ENCODE data around the gene FAM234B. TPM values are rescaled to one million over a fixed set of nuclear protein-coding genes. Genes with fewer than 3 reads are reported as not detected.

The FAM234B gene
- total RNA-seq, 1 donor from 2014 or later: 4.4 TPM

DNA sequence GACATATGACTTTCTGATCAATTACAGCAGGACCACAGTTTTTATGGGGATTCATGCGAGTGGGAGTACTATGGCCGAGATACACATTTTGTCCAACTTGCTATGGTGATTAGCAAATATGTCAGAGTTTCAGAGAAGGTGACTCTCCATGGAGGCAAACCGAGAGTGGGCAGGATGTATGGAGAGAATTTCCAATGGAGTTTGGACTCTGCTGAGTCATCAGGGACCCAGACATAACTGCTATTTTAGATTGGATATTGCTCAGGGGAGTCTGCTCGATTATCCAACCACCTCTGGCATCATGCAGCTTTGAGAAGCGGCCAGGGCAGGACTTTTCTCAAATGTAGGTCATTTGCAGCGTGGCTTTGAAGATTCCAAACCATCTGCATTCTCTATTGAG lies 68.8 kb downstream of the FAM234B start:
- no peak for ATAC-seq
- DNase-seq (ENCODE audit: low spot score): no peak

DNA sequence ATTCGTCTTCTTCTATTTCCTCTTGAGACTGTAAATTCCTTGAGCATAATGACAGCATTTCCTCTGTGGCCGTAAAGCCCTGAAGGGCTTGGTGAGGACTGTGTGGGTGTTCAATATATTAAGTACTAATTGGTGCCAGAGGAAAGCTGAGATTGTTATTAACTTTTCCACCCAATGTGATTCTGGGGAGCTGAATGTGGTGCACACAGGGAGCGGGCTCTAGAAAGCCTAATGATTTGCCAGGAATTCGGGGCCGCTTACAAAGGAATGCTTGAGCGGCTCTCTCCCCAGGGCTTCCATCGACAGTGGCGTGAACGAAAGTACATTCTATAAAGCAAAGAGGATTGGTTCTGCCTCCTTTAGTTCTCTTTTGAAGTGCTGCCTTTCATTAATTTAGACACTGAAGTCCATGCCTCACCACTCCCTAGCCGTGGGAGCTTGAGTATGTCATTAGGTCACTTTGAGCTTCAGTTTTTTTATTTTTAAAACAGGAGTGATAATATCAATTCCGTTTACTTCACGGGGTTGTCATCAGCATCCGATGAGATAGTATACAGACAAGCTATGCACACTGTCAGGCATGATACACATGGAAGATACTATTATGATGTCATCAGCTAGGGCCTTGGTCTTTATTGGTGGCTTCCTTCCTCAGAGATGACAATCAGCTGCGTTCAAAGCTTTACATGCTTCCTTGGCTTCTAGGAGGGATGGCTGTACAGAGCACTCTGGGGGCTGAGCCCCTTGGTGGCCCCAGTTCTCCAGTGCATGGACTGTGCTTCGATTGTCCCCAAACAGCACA lies 70.3 kb downstream of the FAM234B start:
- ATAC-seq: no peak
- DNase-seq (ENCODE audit: low spot score): no peak

DNA sequence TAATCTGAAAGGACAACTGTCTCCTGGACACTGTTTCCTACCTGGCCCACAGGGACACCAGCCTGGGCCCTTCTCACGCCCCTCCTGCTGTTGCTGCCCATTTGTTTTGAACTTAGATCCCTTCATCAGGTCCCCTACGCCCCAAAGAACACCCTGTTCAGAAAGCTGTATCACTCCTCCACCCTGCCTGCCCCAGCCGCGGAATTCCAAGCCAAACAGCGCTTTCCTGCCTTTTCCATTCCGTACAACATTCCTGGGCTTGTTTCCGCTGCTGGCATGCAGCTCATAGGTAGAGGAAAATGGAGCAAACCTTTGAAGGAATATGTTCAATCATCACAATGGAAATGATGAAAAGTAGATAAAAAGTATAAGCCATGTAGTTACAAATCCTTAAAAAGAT lies 72.1 kb downstream of the FAM234B start:
- no peak for ATAC-seq
- DNase-seq (ENCODE audit: low spot score): no peak

DNA sequence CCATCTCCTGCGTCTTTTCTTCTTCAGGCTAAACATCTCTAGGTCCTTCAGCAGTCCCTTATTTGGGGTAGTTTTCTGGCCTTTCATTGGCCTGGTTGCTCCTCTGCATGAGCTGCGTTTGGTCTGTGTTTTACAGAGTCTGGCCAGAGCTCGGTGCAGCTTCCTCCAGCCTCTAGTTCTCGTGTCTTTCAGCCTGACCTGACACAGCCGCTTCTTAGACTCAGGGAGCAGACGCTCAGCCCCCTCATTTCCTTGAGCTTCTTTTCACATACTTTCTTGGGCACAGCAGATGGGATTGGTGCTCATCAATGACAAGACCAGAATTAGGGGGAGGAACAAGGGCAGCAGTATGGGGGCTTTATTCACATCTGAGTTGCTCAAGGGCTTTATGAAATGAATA lies 72.8 kb downstream of the FAM234B start:
- DNase-seq (ENCODE audit: low spot score) (no peak), ATAC-seq (no peak)

DNA sequence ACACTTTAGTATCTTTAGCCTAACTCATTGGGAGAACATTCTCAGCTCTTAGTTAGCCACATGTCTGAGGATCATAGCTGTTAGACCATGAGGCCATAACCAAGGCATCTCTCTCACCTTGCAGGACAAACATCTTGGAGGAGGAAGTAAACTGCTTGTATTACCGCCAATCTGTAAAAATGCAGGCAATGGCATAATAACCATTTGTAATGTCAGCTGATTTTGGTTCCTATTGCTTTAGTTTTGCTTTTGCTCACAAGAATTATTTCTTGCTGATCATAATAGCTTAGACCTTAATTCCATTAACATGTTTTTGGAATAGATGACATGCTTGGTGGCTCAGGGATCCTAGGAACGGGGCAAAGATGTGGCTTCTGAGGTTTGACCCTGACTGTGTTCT lies 75.6 kb downstream of the FAM234B start:
- no peak for ATAC-seq

DNA sequence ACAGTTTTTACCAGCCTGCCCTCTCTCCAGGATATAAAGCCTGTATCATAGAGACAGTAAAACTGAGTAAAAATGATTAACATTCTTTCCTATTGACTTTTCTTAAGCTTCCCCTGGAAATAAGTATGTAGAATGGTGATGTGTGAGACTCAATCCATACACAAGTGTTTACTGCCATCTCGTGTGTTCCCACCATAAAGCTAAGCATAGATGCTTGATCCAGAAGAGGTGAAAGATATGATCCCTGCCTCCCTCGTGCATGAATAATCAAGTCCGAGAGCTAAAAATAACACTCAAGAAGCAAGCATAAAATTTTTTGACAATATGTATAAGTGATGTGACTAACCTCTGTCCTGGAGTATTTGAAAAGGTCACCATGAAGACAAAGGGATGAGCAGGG lies 76.2 kb downstream of the FAM234B start:
- no peak for ATAC-seq
- no peak for DNase-seq (ENCODE audit: low spot score)

More for the DNA sequence above, 75.6 kb downstream of the FAM234B start:
- DNase-seq (ENCODE audit: low spot score): no peak

DNA sequence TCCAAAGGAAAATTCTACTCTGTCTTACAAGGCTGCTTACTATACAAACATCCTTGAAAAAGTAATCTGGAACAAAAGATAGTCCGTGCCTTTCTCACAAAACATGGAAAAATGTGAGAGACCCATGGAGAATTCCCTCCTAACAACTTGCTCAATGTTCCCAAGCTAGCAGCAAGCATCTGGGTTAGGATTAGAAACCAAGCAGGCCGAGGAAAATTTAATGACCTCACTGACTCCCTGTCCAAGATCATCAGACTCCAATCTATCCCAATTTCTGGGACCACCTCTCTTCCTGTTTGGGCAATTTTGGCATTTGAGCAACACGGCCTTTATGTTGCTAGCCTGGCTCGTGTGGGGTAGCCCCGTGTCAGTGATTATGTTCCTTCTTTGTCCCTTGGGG lies 77.4 kb downstream of the FAM234B start:
- ATAC-seq (no peak), DNase-seq (ENCODE audit: low spot score) (no peak)

DNA sequence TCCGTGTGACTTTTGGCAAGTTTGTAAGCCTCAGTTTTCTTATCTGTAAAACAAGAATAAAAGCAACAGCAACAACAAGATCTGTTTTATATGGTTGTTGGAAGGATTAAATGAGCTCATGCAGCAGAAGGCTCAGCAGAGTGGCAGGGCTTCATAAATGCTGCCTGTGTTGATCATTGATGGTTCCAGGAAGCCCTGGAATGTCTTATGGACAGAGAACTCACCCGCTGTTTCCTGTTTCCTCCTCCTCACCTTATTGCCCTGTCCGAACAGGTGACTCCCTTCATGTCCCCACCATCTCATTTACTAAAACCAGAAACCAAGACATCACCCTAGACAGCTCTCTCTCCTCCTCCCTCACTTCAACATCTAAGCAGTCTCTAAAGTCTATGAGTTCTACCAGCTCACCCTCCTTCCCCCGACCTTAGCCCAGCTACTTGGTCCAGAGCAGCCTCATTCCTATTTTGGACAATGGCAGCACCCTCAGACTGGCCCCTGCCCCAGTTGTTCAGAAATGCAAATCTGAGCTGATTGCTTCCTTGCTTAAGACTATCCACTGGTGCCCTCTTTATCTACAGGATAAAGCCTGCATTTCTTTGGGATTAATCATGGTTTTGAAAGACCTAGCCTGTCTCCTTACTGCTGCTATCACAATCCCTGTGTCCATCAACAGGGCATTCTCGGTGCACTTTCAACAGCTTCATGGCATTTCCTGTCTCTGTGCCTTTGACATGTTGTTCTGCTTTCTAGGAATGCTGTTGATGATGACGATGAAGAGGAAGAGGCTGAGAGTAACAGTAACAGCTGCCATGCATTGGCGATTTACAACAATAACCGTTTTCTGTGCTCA lies 80.7 kb downstream of the FAM234B start:
- no peak for ATAC-seq

DNA sequence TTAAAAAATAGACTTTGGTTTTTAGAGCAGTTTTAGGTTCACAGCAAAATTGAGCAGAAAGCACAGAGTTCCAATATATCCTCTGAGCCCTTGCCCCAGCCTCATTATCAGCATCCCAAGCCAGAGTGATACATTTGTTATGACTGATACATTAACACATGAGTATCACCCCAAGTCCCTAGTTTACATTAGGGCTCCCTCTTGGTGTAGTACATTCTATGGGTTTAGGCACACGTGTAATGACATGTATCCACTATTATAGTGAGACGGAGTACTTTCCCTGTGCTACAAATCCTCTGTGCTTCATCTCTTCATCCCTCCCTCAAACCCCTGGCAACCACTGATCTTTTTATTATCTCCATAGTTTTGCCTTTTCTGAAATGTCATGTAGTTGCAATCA lies 81.8 kb downstream of the FAM234B start:
- DNase-seq (ENCODE audit: low spot score): no peak
- ATAC-seq: no peak

More for the DNA sequence above, 80.7 kb downstream of the FAM234B start:
- no peak for DNase-seq (ENCODE audit: low spot score)

DNA sequence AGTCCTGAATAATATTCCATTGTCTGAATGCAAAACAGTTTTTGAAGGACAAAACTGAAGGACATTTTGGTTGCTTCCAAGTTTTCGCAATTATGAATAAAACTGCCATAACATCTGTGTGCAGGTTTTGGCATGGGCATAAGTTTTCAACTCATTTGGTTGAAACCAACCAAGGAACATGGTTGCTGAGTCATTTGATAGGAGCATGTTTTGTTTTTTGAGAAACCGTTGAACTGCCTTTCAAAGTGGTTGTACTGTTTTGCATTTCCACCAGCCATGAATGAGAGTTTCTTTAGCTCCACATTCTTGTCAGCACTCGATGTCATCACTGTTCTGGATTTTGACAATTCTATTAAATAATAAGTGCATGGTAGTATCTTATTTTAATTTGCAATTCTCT lies 82.3 kb downstream of the FAM234B start:
- ATAC-seq (no peak), DNase-seq (ENCODE audit: low spot score) (no peak)

DNA sequence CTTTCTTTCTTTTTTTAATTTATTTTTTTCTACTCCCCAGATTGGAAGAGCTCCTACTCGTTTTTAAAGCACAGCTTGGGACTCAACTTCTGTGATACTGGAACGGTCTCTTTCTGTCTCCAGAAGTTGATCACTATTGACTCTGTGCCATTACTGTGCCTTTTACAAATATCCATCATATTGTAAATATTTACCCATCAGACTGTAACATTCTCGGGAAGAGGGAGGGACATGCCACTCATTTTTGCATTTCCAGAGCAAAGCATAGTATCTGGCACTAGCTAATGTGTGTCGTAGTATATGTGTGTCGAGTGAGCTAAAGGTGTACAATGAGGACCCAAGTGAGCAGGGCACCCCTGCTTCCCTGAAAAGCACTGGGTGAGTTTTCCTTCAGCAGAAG lies 83.3 kb downstream of the FAM234B start:
- DNase-seq (ENCODE audit: low spot score) (no peak), ATAC-seq (no peak)

DNA sequence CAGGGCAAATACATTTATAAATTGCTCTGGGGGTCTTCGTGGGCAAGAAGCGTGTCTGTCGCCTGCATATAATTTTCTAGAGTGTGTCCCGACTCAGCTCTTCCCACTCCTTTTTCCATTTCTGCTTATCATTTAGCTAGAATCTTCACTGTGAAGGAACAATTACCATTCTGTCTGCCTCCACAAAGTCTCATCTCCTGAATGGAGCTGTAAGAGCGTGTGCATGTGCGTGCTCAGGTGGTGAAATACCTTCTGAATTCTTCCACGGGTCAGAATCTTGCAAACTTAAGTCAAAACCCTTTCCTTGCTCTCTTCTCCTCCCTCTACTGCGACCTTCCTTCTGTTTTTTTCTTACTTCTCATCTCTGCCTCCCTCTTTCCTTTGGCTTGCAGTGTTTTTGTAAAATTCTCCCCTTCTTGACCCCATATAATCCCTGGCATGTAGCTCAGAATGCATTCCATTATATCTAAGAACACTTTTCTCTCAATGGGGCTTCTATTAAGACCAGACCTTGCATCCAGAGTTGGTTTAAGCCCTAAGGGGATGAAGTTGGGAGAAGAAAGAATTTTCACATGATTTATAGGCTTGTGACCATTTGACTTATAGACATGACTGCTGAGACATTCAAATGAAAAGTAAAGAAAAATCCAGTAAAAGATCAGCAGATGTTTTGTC lies 84.2 kb downstream of the FAM234B start:
- no peak for ATAC-seq

DNA sequence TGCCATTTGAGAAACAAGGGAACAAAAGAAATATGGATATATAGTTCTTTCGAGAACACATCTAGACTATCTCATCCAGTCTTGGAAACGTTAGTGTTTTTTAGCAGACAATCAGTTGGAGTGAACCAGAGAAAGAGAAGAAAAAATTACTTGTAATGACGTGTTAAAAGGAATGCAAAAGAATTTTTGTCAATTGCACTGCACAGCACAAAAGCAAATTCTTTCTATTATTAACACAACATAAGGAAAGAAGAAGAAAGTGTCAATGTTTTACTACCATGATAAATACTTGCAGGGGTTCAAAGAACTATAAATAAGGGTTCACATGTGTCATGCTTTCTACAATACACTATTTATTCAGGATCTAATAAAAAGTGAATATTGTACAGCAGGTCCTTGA lies 86.8 kb downstream of the FAM234B start:
- DNase-seq (ENCODE audit: low spot score) (no peak), ATAC-seq (no peak)

More for the DNA sequence above, 84.2 kb downstream of the FAM234B start:
- DNase-seq (ENCODE audit: low spot score): no peak

Other genes starting within 250 kb of the FAM234B start
- 22.7 TPM for gene DDX47, start 231.0 kb upstream of the FAM234B start, total RNA-seq
- gene GPRC5A, start 152.8 kb upstream of the FAM234B start, total RNA-seq: 0.73 TPM
- not detected for gene GPRC5D, start 92.2 kb upstream of the FAM234B start, total RNA-seq
- gene HEBP1, start 44.1 kb upstream of the FAM234B start, total RNA-seq: 86.6 TPM
- gene GSG1, start 59.3 kb downstream of the FAM234B start, total RNA-seq: not detected
- gene EMP1, start 152.3 kb downstream of the FAM234B start, total RNA-seq: 11.6 TPM